OCI-LY1 (cell line): ENCODE measurements around the gene DEPP1.

Experiments used
- H2AFZ ChIP-seq: fragments of 200-600 bp; sonication (generic), shearing (Covaris generic); 2 replicates; pipeline ENCODE4 v1.6.0; 2014; ENCODE audit warnings: antibody characterized with exemption, mild to moderate bottlenecking, low read length
- H3F3A ChIP-seq: fragments of 200-600 bp; sonication (generic), shearing (Covaris generic); 2 replicates; pipeline ENCODE4 v1.6.0; 2014; ENCODE audit warnings: mild to moderate bottlenecking, antibody characterized with exemption, low read length, moderate library complexity; ENCODE audit not compliant: insufficient read depth
- H3K27ac ChIP-seq: fragments of 200-600 bp; sonication (generic); 2 replicates; pipeline ENCODE4 v1.5.1; 2014; ENCODE audit warnings: low read length, mixed run types, mild to moderate bottlenecking, low read depth; ENCODE audit not compliant: poor library complexity, severe bottlenecking
- H3K27me3 ChIP-seq: fragments of 200-600 bp; sonication (generic); 2 replicates; pipeline ENCODE4 v1.6.0; 2014; ENCODE audit warnings: antibody characterized with exemption, mild to moderate bottlenecking, low read length, moderate library complexity; ENCODE audit not compliant: insufficient read depth
- H3K36me3 ChIP-seq: fragments of 200-600 bp; sonication (generic); 2 replicates; pipeline ENCODE4 v1.6.1; 2014; ENCODE audit warnings: mild to moderate bottlenecking, antibody characterized with exemption, low read length, moderate library complexity, mixed read lengths; ENCODE audit not compliant: insufficient read depth
- H3K4me1 ChIP-seq: fragments of 200-600 bp; sonication (generic); 2 replicates; pipeline ENCODE4 v1.5.1; 2014; ENCODE audit warnings: mild to moderate bottlenecking, low read length, moderate library complexity; ENCODE audit not compliant: insufficient read depth, severe bottlenecking
- H3K4me2 ChIP-seq: fragments of 200-600 bp; sonication (generic), shearing (Covaris generic); 2 replicates; pipeline ENCODE4 v1.6.1; 2014; ENCODE audit warnings: low read length
- H3K4me3 ChIP-seq: fragments of 200-600 bp; sonication (generic); 2 replicates; pipeline ENCODE4 v1.5.1; 2014; ENCODE audit warnings: low read length, low read depth, mild to moderate bottlenecking, mixed read lengths; ENCODE audit not compliant: poor library complexity, severe bottlenecking
- H3K79me2 ChIP-seq: fragments of 200-600 bp; shearing (Covaris generic); 2 replicates; pipeline ENCODE4 v1.6.1; 2016; ENCODE audit warnings: mixed run types, low read length, mixed read lengths; ENCODE audit not compliant: insufficient read depth
- H3K9ac ChIP-seq: fragments of 200-600 bp; sonication (generic), shearing (Covaris generic); 2 replicates; pipeline ENCODE4 v1.6.1; 2014; ENCODE audit warnings: mild to moderate bottlenecking, low read length, mixed read lengths
- H3K9me2 ChIP-seq: fragments of 200-600 bp; sonication (generic), shearing (Covaris generic); 2 replicates; pipeline ENCODE4 v1.6.1; 2014; ENCODE audit warnings: low read depth, mild to moderate bottlenecking, low read length, mixed read lengths
- H3K9me3 ChIP-seq: fragments of 200-600 bp; shearing (Covaris generic); 2 replicates; pipeline ENCODE4 v1.6.1; 2014; ENCODE audit warnings: low read length, mixed read lengths
- H4K20me1 ChIP-seq: fragments of 200-600 bp; sonication (generic), shearing (Covaris generic); 2 replicates; pipeline ENCODE4 v1.6.0; 2016; ENCODE audit warnings: mild to moderate bottlenecking, low read length; ENCODE audit not compliant: insufficient read depth
- EZH2 ChIP-seq: fragments of 200-600 bp; sonication (generic), shearing (Covaris generic); IDR thresholded peaks from 2 replicates; pipeline ENCODE4 v1.8.0; 2017; ENCODE audit warnings: borderline replicate concordance, mixed run types, mild to moderate bottlenecking, antibody characterized with exemption, low read length, moderate library complexity, mixed read lengths
- TF ChIP-seq, protein P1 (sequence below): fragments of 200-600 bp; sonication (generic), shearing (Covaris generic); IDR thresholded peaks from 2 replicates; pipeline ENCODE4 v1.5.1; 2017; ENCODE audit warnings: mild to moderate bottlenecking, antibody characterized with exemption, low read length, moderate library complexity, mixed read lengths

DEPP1 gene

DNA sequence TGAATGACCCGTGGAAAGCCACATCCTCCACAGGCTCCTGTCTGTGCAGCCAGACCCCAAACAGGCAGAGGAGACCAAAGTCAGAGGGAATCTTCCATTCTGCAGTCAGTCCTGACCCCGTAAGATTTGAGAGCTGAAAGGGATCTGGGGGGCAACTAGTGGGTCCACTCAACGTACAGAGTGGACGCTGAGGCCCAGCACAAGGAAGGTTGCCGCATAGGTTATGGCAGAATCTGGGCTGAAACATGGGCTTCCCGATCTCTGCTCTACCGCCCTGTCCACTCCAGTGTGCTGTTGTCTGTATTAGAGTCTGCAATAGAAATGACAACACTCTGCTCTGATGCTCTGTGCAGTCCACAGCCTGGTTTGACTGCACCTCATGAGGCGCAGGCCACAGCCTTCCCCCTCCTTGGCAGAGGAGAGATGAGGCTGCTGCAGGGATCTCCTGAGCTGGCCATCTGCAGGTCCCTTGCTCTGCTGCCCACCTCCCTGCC is 14.2 kb upstream of the DEPP1 start:
- Histone ChIP-seq H2AFZ (no peak overlapping the region), H3K9me3 (no peaks in the 10 kb centered on the region), H4K20me1 (no peaks in the 10 kb centered on the region), H3K79me2 (no peaks in the 10 kb centered on the region), H3K4me2 (no peak overlapping the region), H3F3A (no peaks in the 10 kb centered on the region), H3K27me3 (0 out of 2 replicates have a peak, but pooled peaks cover 3% of the 10 kb centered on the region), H3K4me3 (no peak overlapping the region), H3K36me3 (no peaks in the 10 kb centered on the region), H3K27ac (no peak overlapping the region), H3K4me1 (no peaks in the 10 kb centered on the region), H3K9ac (no peak overlapping the region), H3K9me2 (no peaks in the 10 kb centered on the region)
- no peak for TF ChIP-seq EZH2
- TF ChIP-seq, protein P1, sequence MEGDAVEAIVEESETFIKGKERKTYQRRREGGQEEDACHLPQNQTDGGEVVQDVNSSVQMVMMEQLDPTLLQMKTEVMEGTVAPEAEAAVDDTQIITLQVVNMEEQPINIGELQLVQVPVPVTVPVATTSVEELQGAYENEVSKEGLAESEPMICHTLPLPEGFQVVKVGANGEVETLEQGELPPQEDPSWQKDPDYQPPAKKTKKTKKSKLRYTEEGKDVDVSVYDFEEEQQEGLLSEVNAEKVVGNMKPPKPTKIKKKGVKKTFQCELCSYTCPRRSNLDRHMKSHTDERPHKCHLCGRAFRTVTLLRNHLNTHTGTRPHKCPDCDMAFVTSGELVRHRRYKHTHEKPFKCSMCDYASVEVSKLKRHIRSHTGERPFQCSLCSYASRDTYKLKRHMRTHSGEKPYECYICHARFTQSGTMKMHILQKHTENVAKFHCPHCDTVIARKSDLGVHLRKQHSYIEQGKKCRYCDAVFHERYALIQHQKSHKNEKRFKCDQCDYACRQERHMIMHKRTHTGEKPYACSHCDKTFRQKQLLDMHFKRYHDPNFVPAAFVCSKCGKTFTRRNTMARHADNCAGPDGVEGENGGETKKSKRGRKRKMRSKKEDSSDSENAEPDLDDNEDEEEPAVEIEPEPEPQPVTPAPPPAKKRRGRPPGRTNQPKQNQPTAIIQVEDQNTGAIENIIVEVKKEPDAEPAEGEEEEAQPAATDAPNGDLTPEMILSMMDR: no peak

DNA sequence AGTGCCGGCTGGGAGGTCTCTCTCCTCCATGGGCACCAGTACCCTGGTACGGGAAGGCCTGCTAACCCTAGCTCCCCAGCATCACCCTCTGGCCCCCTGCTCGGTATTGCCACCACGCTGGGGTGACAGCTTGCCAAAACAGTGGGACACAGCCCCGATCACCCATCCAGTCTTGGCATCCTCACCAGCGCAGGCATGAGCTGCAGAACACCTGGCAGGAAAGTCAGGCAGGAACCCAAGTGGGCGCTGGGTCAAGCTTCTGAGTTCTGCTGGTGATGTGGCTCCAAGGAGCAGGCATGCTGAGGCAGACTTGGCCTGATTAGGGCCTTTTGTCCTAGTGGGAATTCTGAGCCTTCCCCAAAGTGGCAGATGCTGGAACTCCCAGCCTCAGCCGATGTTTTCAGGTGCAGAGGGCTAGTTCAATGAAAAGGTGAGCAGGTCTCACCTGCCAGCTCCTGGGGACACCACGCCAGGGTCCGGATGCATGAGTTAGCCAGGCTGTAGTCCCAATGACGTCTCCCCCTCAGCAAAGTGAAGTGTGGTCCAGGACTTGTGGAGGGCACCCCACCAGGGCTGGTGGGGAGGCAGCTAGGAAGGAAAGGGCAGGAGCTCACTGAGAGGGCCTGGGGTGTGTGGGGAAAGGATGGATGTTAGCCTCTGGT is 13.6 kb upstream of the DEPP1 start:
- Histone ChIP-seq H3K36me3 (no peaks in the 10 kb centered on the region), H3K4me2 (no peak overlapping the region), H3K27me3 (0 out of 2 replicates have a peak, but pooled peaks cover 3% of the 10 kb centered on the region), H3K9me3 (no peaks in the 10 kb centered on the region), H3K4me1 (no peaks in the 10 kb centered on the region), H3F3A (no peaks in the 10 kb centered on the region), H3K4me3 (no peak overlapping the region), H3K9me2 (no peaks in the 10 kb centered on the region), H3K9ac (no peak overlapping the region), H3K27ac (no peak overlapping the region), H3K79me2 (no peaks in the 10 kb centered on the region), H4K20me1 (no peaks in the 10 kb centered on the region), H2AFZ (no peak overlapping the region)
- TF ChIP-seq EZH2: no peak
- TF ChIP-seq, protein P1: no peak

DNA sequence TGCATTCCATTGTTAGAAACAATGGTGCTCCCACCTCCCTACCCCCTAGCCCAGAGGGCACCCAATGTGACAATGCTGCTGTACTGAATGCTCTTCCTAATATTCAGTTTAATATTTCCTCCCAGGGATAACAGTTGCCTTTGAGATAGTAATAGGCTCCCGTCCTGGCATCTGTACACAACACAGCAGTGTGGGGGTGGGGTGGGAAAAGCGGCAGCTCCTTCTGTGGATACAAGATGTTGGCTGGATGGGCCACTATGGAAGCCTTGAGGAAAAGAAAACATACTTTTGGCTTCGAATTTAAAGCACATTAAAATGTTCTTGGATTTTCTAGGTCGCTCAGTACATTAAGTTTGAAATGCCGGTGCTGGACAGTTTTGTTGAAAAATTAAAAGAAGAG is 13.0 kb upstream of the DEPP1 start:
- TF ChIP-seq, protein P1: no peak
- no peak for TF ChIP-seq EZH2
- Histone ChIP-seq H3K9me2 (no peaks in the 10 kb centered on the region), H3K4me3 (no peak overlapping the region), H3K4me2 (no peak overlapping the region), H3K36me3 (no peaks in the 10 kb centered on the region), H3K9me3 (no peaks in the 10 kb centered on the region), H3K4me1 (no peaks in the 10 kb centered on the region), H3F3A (no peaks in the 10 kb centered on the region), H3K9ac (no peak overlapping the region), H3K79me2 (no peaks in the 10 kb centered on the region), H4K20me1 (no peaks in the 10 kb centered on the region), H2AFZ (no peak overlapping the region), H3K27me3 (0 out of 2 replicates have a peak, but pooled peaks cover 3% of the 10 kb centered on the region), H3K27ac (no peak overlapping the region)
